K562 (cell line): ENCODE results near the gene SURF4. TPM values are rescaled to one million over a fixed set of nuclear protein-coding genes. Genes with fewer than 3 reads are reported as not detected.

Experiments used
- ATAC-seq: fragments of 200-7000 bp; cut with Tn5 transposase; 3 replicates; pipeline ENCODE4 v1.9.1; 2020; ENCODE audit warnings: moderate library complexity
- BruUV-seq: library from RNA; stranded (reverse); fragments of 400-500 nt; replicated peaks from 2 replicates; lab custom pipeline; 2021; lab: Mats Ljungman, UMichigan
- CTCF ChIA-PET: fragments of 300-600 bp; formaldehyde crosslinking; extraction: SDS; loops from one replicate; lab custom pipeline; 2021; ENCODE audit warnings: low intra/inter-chr PET ratio; lab: Yijun Ruan, JAX
- POLR2A ChIA-PET: fragments of 300-600, 350-650 bp; sonication (Branson Sonifier 250); formaldehyde crosslinking; extraction: SDS; loops from one replicate; lab custom pipeline; 2021; ENCODE audit warnings: antibody characterized with exemption, inconsistent platforms; lab: Yijun Ruan, JAX
- DNase-seq, 4 experiments: peaks; one replicate each; pipeline versions ENCODE4 v3.0.0 to v3.0.0-alpha.2; 2011 to 2018; ENCODE audit warnings: low spot score in 3 of 4, mixed read lengths in 3 of 4; ENCODE audit errors: extremely low read depth in 1 of 4
- FAIRE-seq: peaks from 2 replicates; lab custom pipeline; 2011; peaks lifted over from hg19 to GRCh38; lab: Jason Lieb, UNC
- H2AFZ ChIP-seq: 2 replicates; pipeline ENCODE4 v1.6.0; 2011; ENCODE audit warnings: low read depth, low read length, control low read depth, inconsistent platforms
- H3K27ac ChIP-seq: fragments of 200-600 bp; 3 replicates; pipeline ENCODE4 v1.8.0; 2011; ENCODE audit warnings: low read depth, mild to moderate bottlenecking, control low read depth, inconsistent platforms, low read length, moderate library complexity, mixed read lengths; ENCODE audit errors: extremely low read depth
- H3K27me3 ChIP-seq, 2 experiments: fragments of 300-600 bp in 1 of 2; 2 replicates in 1 of 2; 3 replicates in 1 of 2; pipeline versions ENCODE4 v1.6.0 to v1.8.0; 2011; ENCODE audit warnings: inconsistent platforms in 2 of 2, low read length in 2 of 2, mild to moderate bottlenecking in 1 of 2, mixed read lengths in 1 of 2, moderate library complexity in 1 of 2; ENCODE audit not compliant: control insufficient read depth in 2 of 2, insufficient read depth in 2 of 2
- H3K36me3 ChIP-seq: fragments of 300-600 bp; 3 replicates; pipeline ENCODE4 v1.8.0; 2011; ENCODE audit warnings: mild to moderate bottlenecking, low read length, inconsistent platforms; ENCODE audit not compliant: control insufficient read depth, insufficient read depth
- H3K4me1 ChIP-seq, 2 experiments: fragments of 200-600 bp in 1 of 2; replicated peaks in 1 of 2; 2 replicates in 1 of 2; 3 replicates in 1 of 2; pipeline versions ENCODE4 v1.5.1 to v1.8.0; 2011; ENCODE audit warnings: inconsistent platforms in 2 of 2, low read length in 2 of 2, mild to moderate bottlenecking in 1 of 2, mixed read lengths in 1 of 2, moderate library complexity in 1 of 2; ENCODE audit not compliant: control insufficient read depth in 2 of 2, insufficient read depth in 2 of 2
- H3K4me2 ChIP-seq: 2 replicates; pipeline ENCODE4 v1.6.1; 2011; ENCODE audit warnings: low read length, control low read depth, inconsistent platforms, mixed read lengths; ENCODE audit not compliant: insufficient read depth
- H3K4me3 ChIP-seq: fragments of 200-600 bp; sonication (generic), shearing (Covaris generic); 2 replicates; pipeline ENCODE4 v1.5.1; 2016; ENCODE audit warnings: control low read depth, inconsistent platforms
- H3K79me2 ChIP-seq: fragments of 200-600 bp; 3 replicates; pipeline ENCODE4 v1.8.0; 2011; ENCODE audit warnings: low read length, inconsistent platforms; ENCODE audit not compliant: control insufficient read depth, insufficient read depth
- H3K9ac ChIP-seq, 2 experiments: 2 replicates each; pipeline versions ENCODE4 v1.6.0 to v1.6.1; 2011; ENCODE audit warnings: low read depth in 2 of 2, low read length in 2 of 2, control low read depth in 1 of 2, inconsistent platforms in 1 of 2, mild to moderate bottlenecking in 1 of 2, mixed read lengths in 1 of 2; ENCODE audit not compliant: insufficient read depth in 1 of 2
- H3K9me1 ChIP-seq: one replicate; pipeline ENCODE4 v1.6.0; 2011; ENCODE audit warnings: inconsistent platforms, mild to moderate bottlenecking, low read length, moderate library complexity; ENCODE audit not compliant: control insufficient read depth, insufficient read depth
- H3K9me3 ChIP-seq: replicated peaks from 2 replicates; pipeline ENCODE4 v1.5.1; 2011; ENCODE audit warnings: low read depth, low read length, inconsistent platforms; ENCODE audit not compliant: control insufficient read depth, insufficient read depth
- H4K20me1 ChIP-seq: replicated peaks from 2 replicates; pipeline ENCODE4 v1.6.1; 2011; ENCODE audit warnings: low read length, inconsistent platforms, mixed read lengths; ENCODE audit not compliant: control insufficient read depth, insufficient read depth
- CHD2 ChIP-seq: IDR thresholded peaks from 2 replicates; pipeline ENCODE4 v1.6.1; 2011; ENCODE audit warnings: low read depth, low read length
- ETV1 ChIP-seq: fragments of 450-650 bp; conservative IDR thresholded peaks from 2 replicates; pipeline ENCODE4 v1.6.1; 2016; ENCODE audit warnings: missing genetic modification characterization, control low read depth, low read depth, missing compliant biosample characterization
- MAFG ChIP-seq: fragments of 450-650 bp; conservative IDR thresholded peaks from 2 replicates; pipeline ENCODE4 v1.6.1; 2016; ENCODE audit warnings: missing genetic modification characterization, missing compliant biosample characterization
- PHTF2 ChIP-seq: fragments of 250-450 bp; sonication (Bioruptor Pico); IDR thresholded peaks from 2 replicates; pipeline ENCODE4 v1.5.0; 2021; ENCODE audit warnings: mild to moderate bottlenecking
- RBM34 ChIP-seq: fragments of 200-400 bp; formaldehyde crosslinking; IDR thresholded peaks from 2 replicates; pipeline ENCODE4 v1.6.1; 2018; ENCODE audit warnings: low read length, borderline replicate concordance; ENCODE audit not compliant: insufficient read depth
- TAL1 ChIP-seq: fragments of 450-650 bp; IDR thresholded peaks from 2 replicates; pipeline ENCODE4 v1.6.1; 2016; ENCODE audit warnings: mild to moderate bottlenecking
- WGBS: fragments of 100-300 bp; shearing (Covaris generic); methylation state at CpG from one replicate; pipeline ENCODE4 v1.1.6; 2016; ENCODE audit warnings: low coverage, mixed read lengths; ENCODE audit not compliant: insufficient coverage; ENCODE audit errors: missing lambda C conversion rate; 5-methylcytosine and 5-hydroxymethylcytosine counted together
- in situ Hi-C: fragments of 300-500 bp; cut with MboI; formaldehyde crosslinking; loops from 4 replicates; pipeline ENCODE4 v1.15.0; 2018; ENCODE audit warnings: inconsistent platforms, mixed read lengths
- intact Hi-C: fragments of 100-400 bp; cut with micrococcal nuclease; formaldehyde crosslinking; loops from 2 replicates; pipeline ENCODE4 v1.14.2; 2022
- polyA plus RNA-seq, 8 experiments: library from polyadenylated mRNA; depleted of rRNA in 4 of 8; stranded (reverse) in 5 of 8; unstranded in 3 of 8; fragments of >200 nt; fragmentation: Nextera tagmentation in 2 of 8; fragmentation: Illumina TruSeq in 1 of 8; extraction: Ambion mirVana in 2 of 8; extraction: Trizol in 1 of 8; gene quantifications; 2 replicates each; pipeline versions ENCODE4 v1.2.1 to v1.2.3, GENCODE V29; 2011 to 2014; ENCODE audit warnings: inconsistent platforms in 1 of 8, missing spikeins in 1 of 8
- total RNA-seq, 7 experiments: library from RNA; depleted of rRNA in 6 of 7; stranded (reverse); fragments of >200 nt in 6 of 7; fragmentation: Illumina TruSeq in 2 of 7; extraction: Trizol in 2 of 7; gene quantifications; 2 replicates each; pipeline versions ENCODE4 v1.2.1 to v1.2.3, GENCODE V29; 2011 to 2021; ENCODE audit warnings: low replicate concordance in 1 of 7
- TF ChIP-seq, protein P1 (sequence below): sonication (generic); formaldehyde crosslinking; IDR thresholded peaks from 2 replicates; pipeline ENCODE4 v1.5.0; 2020; ENCODE audit warnings: missing genetic modification reagents
- TF ChIP-seq, protein P2 (sequence below): fragments of 450-650 bp; IDR thresholded peaks from 2 replicates; pipeline ENCODE4 v1.6.1; 2016; ENCODE audit warnings: low read depth
- TF ChIP-seq, protein P3 (sequence below): fragments of 250-450 bp; sonication (Bioruptor Pico); IDR thresholded peaks from 2 replicates; pipeline ENCODE4 v1.4.0; 2020; ENCODE audit warnings: mild to moderate bottlenecking, moderate library complexity

Gene SURF4
- total and polyA plus RNA-seq, 9 of the 15 experiments (the other 6 are each of a cell fraction or from before 2014, with no cell fraction given): 8.4 to 176 (median 130) TPM

- TF ChIP-seq, protein P1, sequence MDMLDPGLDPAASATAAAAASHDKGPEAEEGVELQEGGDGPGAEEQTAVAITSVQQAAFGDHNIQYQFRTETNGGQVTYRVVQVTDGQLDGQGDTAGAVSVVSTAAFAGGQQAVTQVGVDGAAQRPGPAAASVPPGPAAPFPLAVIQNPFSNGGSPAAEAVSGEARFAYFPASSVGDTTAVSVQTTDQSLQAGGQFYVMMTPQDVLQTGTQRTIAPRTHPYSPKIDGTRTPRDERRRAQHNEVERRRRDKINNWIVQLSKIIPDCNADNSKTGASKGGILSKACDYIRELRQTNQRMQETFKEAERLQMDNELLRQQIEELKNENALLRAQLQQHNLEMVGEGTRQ (CRISPR knock-in tag): no peak
- no peak for TF ChIP-seq TAL1
- TF ChIP-seq PHTF2 (CRISPR knock-in tag): no peak
These were observed 53.2 kb downstream of the SURF4 start (continued) for GRCh38 chr9:133322701-133323100.

GRCh38 chr9:133321411-133321935 lies 54.4 kb downstream of the SURF4 start:
- FAIRE-seq: no peak
- Histone ChIP-seq H2AFZ (no peak overlapping the region), H3K36me3 (no peaks in the 10 kb centered on the region), H3K9me3 (peaks cover 3% of the 10 kb centered on the region), H3K4me2 (no peak overlapping the region), H3K79me2 (no peaks in the 10 kb centered on the region), H3K27me3 (peaks cover 0 to 8% of the 10 kb centered on the region in 2 experiments; a peak in 1 of 5 replicates), H4K20me1 (no peaks in the 10 kb centered on the region), H3K27ac (no peak overlapping the region), H3K9me1 (no peaks in the 10 kb centered on the region), H3K4me3 (no peak overlapping the region), H3K9ac (no peak overlapping the region), H3K4me1 (peaks cover 0 to 9% of the 10 kb centered on the region in 2 experiments; a peak in 2 of 5 replicates)
- WGBS: 53% methylated on average over 13 of the region's 13 CpGs
- no peak for DNase-seq
- BruUV-seq: no TSS peak
- intact Hi-C loops: loop anchor here (10.0 kb wide), 1 partner anchor 47 kb away; the partner anchor contains the start of gene ABO
- ATAC-seq: no peak
- ChIA-PET POLR2A (no interaction called here), CTCF (no interaction called here)
- in situ Hi-C loops: no loop called here
- TF ChIP-seq RBM34 (no peak), CHD2 (no peak), ETV1 (tag) (no peak), MAFG (no peak)
- TF ChIP-seq, protein P2, sequence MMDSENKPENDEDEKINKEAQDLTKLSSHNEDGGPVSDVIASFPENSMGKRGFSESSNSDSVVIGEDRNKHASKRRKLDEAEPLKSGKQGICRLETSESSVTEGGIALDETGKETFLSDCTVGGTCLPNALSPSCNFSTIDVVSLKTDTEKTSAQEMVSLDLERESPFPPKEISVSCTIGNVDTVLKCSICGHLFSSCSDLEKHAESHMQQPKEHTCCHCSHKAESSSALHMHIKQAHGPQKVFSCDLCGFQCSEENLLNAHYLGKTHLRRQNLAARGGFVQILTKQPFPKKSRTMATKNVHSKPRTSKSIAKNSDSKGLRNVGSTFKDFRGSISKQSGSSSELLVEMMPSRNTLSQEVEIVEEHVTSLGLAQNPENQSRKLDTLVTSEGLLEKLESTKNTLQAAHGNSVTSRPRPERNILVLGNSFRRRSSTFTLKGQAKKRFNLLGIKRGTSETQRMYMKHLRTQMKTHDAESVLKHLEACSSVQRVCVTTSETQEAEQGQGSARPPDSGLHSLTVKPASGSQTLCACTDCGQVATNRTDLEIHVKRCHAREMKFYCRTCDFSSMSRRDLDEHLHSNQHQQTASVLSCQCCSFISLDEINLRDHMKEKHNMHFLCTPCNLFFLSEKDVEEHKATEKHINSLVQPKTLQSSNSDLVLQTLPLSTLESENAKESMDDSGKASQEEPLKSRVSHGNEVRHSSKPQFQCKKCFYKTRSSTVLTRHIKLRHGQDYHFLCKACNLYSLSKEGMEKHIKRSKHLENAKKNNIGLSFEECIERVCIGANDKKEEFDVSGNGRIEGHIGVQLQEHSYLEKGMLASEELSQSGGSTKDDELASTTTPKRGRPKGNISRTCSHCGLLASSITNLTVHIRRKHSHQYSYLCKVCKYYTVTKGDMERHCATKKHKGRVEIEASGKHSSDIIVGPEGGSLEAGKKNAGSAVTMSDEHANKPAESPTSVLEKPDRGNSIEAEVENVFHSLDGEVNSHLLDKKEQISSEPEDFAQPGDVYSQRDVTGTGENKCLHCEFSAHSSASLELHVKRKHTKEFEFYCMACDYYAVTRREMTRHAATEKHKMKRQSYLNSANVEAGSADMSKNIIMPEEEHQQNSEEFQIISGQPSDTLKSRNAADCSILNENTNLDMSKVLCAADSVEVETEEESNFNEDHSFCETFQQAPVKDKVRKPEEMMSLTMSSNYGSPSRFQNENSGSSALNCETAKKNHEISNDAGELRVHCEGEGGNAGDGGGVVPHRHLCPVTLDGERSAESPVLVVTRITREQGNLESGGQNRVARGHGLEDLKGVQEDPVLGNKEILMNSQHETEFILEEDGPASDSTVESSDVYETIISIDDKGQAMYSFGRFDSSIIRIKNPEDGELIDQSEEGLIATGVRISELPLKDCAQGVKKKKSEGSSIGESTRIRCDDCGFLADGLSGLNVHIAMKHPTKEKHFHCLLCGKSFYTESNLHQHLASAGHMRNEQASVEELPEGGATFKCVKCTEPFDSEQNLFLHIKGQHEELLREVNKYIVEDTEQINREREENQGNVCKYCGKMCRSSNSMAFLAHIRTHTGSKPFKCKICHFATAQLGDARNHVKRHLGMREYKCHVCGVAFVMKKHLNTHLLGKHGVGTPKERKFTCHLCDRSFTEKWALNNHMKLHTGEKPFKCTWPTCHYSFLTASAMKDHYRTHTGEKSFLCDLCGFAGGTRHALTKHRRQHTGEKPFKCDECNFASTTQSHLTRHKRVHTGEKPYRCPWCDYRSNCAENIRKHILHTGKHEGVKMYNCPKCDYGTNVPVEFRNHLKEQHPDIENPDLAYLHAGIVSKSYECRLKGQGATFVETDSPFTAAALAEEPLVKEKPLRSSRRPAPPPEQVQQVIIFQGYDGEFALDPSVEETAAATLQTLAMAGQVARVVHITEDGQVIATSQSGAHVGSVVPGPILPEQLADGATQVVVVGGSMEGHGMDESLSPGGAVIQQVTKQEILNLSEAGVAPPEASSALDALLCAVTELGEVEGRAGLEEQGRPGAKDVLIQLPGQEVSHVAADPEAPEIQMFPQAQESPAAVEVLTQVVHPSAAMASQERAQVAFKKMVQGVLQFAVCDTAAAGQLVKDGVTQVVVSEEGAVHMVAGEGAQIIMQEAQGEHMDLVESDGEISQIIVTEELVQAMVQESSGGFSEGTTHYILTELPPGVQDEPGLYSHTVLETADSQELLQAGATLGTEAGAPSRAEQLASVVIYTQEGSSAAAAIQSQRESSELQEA: no peak
- TF ChIP-seq, protein P3, sequence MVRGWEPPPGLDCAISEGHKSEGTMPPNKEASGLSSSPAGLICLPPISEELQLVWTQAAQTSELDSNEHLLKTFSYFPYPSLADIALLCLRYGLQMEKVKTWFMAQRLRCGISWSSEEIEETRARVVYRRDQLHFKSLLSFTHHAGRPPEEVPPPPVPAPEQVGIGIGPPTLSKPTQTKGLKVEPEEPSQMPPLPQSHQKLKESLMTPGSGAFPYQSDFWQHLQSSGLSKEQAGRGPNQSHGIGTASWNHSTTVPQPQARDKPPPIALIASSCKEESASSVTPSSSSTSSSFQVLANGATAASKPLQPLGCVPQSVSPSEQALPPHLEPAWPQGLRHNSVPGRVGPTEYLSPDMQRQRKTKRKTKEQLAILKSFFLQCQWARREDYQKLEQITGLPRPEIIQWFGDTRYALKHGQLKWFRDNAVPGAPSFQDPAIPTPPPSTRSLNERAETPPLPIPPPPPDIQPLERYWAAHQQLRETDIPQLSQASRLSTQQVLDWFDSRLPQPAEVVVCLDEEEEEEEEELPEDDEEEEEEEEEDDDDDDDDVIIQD: no peak
